ENCODE data around the gene TENM4.

Gene TENM4

GRCh38 chr11:78710417-78710816 is 730.4 kb downstream of the TENM4 start:
- DNase-seq = no peak

GRCh38 chr11:78708388-78708787 is 732.4 kb downstream of the TENM4 start:
- no peak for DNase-seq

- DNase-seq = no peak
These were observed 734.3 kb downstream of the TENM4 start for GRCh38 chr11:78706551-78706950.

- no peak for DNase-seq
These were observed 736.0 kb downstream of the TENM4 start for GRCh38 chr11:78704811-78705210.

- DNase-seq = no peak
These were observed 741.2 kb downstream of the TENM4 start for GRCh38 chr11:78699609-78700135.

GRCh38 chr11:78698612-78699011 is 742.2 kb downstream of the TENM4 start:
- DNase-seq = no peak

GRCh38 chr11:78696177-78696576 is 744.7 kb downstream of the TENM4 start:
- no peak for DNase-seq

GRCh38 chr11:78694152-78694551 is 746.7 kb downstream of the TENM4 start:
- no peak for DNase-seq

GRCh38 chr11:78691215-78691614 is 749.6 kb downstream of the TENM4 start:
- no peak for DNase-seq

- DNase-seq = no peak
These were observed 750.4 kb downstream of the TENM4 start for GRCh38 chr11:78690352-78690987.

GRCh38 chr11:78689585-78690153 is 751.2 kb downstream of the TENM4 start:
- no peak for DNase-seq

- no peak for DNase-seq
These were observed 751.7 kb downstream of the TENM4 start for GRCh38 chr11:78689101-78689500.

- DNase-seq = no peak
These were observed 752.4 kb downstream of the TENM4 start for GRCh38 chr11:78688460-78688859.

- no peak for DNase-seq
These were observed 755.7 kb downstream of the TENM4 start for GRCh38 chr11:78685156-78685555.

- no peak for DNase-seq
These were observed 756.5 kb downstream of the TENM4 start for GRCh38 chr11:78684377-78684776.

- DNase-seq = no peak
These were observed 757.1 kb downstream of the TENM4 start for GRCh38 chr11:78683774-78684173.

GRCh38 chr11:78676026-78676557 is 764.7 kb downstream of the TENM4 start:
- DNase-seq = no peak

GRCh38 chr11:78672850-78673620 is 767.8 kb downstream of the TENM4 start:
- DNase-seq = no peak

- DNase-seq = no peak
These were observed 771.6 kb downstream of the TENM4 start for GRCh38 chr11:78669249-78669648.

- no peak for DNase-seq
These were observed 773.4 kb downstream of the TENM4 start for GRCh38 chr11:78667461-78667860.

GRCh38 chr11:78666675-78667160 is 774.1 kb downstream of the TENM4 start:
- DNase-seq = no peak

GRCh38 chr11:78664636-78665035 is 776.2 kb downstream of the TENM4 start:
- no peak for DNase-seq

- no peak for DNase-seq
These were observed 778.0 kb downstream of the TENM4 start for GRCh38 chr11:78662811-78663210.

- DNase-seq = no peak
These were observed 780.4 kb downstream of the TENM4 start for GRCh38 chr11:78660471-78660870.
